Skeletal muscle cell (primary cell): ENCODE measurements around the gene PNKD.

ENCODE experiments used
- DNase-seq: peaks from one replicate; pipeline ENCODE4 v3.0.0-alpha.2; 2010; ENCODE audit warnings: low read depth
- H3K4me3 ChIP-seq: 2 replicates; pipeline ENCODE4 v1.5.1; 2011; ENCODE audit warnings: low read depth, mild to moderate bottlenecking, control low read depth, low read length, moderate library complexity

Gene PNKD, protein sequence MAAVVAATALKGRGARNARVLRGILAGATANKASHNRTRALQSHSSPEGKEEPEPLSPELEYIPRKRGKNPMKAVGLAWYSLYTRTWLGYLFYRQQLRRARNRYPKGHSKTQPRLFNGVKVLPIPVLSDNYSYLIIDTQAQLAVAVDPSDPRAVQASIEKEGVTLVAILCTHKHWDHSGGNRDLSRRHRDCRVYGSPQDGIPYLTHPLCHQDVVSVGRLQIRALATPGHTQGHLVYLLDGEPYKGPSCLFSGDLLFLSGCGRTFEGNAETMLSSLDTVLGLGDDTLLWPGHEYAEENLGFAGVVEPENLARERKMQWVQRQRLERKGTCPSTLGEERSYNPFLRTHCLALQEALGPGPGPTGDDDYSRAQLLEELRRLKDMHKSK

DNA sequence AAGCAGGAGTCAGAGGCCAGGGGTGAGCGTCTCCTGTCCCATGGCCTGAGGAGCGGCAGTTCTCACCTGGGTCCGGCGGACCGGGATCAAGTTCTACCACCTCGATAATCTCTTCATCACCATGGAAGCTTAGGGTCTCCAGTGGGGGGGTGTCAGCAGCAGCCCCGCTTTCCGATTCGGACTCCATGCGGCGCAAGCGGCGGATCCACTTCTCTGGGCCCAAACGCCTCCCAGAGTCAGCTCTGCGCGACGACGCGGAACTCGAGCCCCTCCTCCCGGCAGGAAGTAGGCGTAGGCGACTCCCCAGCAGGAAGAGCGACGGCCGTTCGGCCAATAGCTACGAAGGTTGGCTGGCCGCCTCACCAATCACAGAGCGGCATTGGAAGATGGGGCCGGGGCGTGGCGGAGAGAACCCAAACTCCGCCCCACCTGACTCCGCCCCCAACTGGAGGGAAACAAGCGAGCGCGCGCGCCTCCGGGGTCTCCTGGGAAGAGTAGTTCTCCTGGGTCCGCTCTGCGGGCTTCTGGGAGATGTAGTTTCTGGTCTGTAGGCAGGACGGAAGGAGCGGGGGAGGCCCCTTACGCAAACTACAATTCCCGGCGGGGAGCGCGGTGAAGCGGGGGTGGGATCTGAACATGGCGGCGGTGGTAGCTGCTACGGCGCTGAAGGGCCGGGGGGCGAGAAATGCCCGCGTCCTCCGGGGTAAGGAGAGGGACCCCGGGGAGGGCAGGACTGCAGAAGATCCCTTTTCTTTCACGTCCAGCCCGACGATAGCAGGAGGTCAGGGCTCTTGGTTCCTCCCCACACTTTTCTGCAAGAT lies at the start of gene PNKD, which contains the start of gene AAMP:
Gene PNKD (plus strand): TSS at position 620 of the 821 bp plus-strand sequence. CDS start 17 bp downstream, at position 637.
Gene AAMP (minus strand): TSS at position 238 of the 821 bp plus-strand sequence. CDS start 51 bp downstream, at position 187.
- peak within 1 kb of the TSS; percentile 92 for H3K4me3 ChIP-seq
- DNase-seq, result peak; percentile 98

DNA sequence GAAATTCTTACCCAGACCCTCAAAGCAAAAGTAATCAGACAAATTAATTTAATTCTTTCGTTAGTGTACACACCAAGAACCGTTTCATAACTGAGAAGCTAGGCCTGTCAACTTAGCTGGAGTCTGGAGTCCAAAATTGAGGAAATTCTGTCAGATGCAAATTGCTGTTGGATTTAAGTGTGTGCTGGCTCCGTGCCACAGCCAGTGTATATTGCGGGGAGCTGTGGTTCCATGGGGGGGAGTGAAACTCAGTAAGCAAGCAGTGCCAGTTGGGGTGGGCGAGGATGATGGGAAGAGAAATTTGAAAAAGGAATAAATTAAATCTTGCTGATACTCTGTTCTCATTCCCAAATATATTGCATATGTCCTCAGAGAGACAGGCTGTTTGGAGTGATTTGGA lies 49.3 kb upstream of the PNKD start:
- DNase-seq, result no peak
- H3K4me3 ChIP-seq, result no peak overlapping the region

DNA sequence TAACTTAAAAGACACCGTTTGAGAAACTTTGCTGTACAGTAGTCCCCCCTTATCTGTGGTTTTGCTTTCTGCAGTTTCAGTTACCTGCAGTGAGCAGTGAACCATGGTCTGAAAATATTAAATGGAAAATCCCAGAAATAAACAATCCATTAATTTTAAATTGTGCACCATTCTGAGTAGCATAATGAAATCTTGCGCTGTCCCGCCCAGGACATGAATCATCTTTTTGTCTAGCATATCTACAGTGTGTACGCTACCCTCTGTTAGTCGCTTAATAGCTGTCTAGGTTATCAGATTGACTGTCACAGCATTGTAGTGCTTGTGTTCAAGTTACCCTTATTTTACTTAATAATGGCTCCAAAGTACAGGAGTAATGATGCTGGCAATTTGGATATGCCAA lies 47.3 kb upstream of the PNKD start:
- H3K4me3 ChIP-seq, result no peak overlapping the region
- no peak for DNase-seq

DNA sequence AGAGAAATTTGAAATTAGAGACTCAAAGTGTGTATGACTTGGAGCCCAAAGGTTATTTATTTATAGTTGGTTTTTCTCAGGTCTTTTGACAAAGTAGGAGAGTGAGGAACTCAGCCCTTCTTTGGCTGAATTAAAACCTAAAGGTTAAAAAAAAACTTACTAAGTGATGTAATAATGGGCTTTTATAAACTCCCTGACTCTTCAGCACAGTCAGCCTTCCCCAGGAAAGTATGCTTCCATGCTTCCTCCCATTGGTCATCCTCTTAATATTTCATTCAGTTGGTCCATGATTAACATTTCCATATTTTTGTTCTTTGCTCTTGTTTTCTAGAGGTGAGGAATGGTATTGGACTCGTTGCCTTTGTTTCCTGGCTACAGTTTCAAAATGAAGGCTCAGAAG lies 46.1 kb upstream of the PNKD start:
- DNase-seq, result no peak
- no peak overlapping the region for H3K4me3 ChIP-seq

DNA sequence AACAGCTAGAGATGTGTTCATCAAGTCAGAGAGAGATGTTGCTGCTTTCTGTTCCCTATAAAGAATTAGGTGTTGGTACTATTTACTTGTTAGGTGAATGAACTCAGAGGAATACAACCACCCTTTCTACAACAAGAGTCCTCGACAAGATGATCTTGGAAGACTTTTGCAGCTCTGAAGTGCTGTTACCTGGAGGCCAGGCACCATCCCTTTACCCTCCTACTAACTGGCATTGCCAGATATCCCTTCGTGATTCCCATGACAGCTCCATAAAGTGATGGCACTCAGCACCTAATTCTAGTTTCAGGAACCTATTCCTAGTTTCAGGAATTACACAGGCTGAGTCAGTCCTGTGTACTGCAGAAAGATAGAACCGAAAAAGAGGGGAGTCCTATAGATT lies 43.4 kb upstream of the PNKD start:
- no peak overlapping the region for H3K4me3 ChIP-seq
- DNase-seq, result no peak

DNA sequence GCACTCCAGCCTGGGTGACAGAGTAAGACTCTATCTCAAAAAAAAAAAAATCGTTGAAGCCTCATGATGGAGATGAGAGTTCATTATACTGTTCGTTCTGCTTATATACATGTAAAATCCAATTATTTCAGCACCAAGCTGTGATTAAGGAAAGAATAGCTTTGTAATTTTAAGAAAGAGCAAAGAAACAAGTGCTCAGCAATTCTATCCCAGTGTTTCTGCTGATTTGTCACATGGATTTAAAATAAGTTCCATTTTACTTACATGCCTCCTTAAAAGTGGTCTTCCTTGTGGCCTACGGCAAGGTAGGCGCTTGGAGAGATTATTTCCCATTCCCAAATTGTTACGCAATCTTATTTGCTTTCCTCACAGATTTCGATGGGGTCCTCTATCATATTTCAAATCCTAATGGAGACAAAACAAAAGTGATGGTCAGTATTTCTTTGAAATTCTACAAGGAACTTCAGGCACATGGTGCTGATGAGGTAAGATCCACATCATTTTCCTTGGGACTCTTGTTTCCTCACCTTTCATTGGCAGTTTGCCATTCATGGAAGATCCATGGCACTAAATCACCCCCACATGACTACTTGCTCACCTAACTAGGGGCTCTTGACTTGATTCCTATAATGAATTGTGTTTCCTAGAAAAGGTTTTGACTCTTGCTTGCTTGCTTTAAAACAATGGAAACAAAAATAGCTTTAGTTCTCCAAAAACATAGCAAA lies 41.8 kb upstream of the PNKD start:
- DNase-seq, result no peak
- H3K4me3 ChIP-seq, result no peak overlapping the region

DNA sequence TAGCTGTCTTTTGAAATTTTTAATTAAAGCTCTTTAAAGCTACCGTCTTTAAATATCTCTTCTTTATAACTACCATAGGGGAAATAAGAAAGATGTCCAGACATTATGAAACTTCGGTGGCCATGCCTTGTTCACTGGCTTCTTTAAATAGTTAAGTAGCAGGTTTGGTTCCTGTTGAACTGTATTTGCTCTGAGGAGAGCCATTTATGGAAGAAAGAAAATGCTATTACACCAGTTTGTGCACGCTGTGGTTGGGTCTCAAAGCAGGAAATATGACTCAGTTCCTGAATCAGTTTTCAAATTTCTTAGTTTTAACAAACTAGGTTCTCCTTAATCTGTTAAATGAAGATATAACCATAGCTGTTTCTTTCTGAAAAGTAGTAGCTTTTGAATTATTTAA lies 41.1 kb upstream of the PNKD start:
- no peak overlapping the region for H3K4me3 ChIP-seq
- DNase-seq, result peak; percentile 54

DNA sequence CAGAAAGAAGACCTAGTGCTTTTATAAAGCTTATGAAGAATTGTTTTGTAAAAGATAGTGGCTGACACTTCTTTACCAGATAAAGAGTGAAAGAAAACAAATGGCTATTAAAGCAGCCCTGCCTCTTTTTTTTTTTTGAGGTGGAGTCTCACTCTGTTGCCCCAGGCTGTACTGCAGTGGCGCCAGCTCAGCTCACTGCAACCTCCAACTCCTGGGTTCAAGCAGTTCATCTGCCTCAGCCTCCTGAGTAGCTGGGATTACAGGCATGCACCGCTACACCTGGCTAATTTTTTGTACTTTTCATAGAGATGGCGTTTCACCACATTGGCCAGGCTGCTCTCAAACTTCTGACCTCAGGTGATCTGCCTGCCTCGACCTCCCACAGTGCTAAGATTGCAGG lies 40.5 kb upstream of the PNKD start:
- H3K4me3 ChIP-seq, result no peak overlapping the region
- DNase-seq, result no peak

DNA sequence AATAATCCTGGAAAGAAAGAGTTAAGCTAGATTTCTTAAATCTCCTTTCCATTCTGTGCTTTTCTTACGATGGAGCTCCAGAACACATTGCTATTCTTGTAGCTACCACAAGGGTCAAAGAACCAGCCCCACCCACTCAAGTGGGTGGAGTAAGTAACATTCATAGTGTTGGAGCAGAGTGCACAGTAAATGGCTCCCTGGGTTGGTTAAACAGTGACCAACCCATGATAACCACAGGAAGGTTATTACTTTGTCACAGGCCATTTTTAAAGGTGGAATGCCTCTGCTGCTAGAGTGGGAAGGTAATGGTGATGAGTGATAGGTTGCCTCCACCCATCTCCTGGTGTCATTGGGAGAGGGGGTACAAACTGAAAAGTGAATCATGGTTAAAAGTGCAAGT lies 39.4 kb upstream of the PNKD start:
- H3K4me3 ChIP-seq, result no peak overlapping the region
- DNase-seq, result no peak

DNA sequence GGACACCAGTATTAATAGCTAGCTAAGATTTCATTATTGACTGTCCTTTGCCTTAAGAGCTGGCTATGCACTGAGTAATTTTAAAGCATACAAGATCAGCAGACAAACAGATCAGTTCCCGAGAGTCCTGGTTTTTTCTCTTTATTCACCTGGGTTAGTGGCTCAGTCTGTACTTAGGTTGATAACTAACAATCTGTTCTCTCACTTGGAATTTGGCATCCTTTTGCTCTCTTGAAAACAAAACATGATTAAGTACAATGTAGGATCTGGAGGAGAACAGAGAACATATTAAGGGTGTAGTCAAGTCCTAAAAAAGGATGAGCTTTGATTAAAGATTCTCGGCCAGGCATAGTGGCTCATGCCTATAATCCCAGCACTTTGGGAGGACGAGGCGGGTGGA lies 36.8 kb upstream of the PNKD start:
- no peak for DNase-seq
- H3K4me3 ChIP-seq, result no peak overlapping the region

DNA sequence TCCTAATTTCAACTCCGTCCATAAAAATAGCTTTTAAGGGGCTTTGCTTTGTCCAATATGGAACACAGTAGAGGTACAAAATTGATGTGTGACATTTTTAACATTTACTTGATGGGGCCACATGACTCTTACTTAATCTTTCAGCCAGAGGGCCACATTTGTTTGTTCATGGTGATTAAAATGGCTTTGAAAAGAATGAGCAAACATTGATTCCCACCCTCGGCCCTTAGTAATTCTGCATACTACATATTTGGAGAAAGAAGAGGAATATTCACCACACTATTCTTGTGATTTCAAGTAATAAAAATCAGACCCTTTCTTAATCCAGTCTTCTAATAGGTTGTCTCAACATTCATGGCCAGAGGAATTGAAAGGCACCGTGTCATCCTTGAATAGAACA lies 35.8 kb upstream of the PNKD start:
- no peak for DNase-seq
- no peak overlapping the region for H3K4me3 ChIP-seq

DNA sequence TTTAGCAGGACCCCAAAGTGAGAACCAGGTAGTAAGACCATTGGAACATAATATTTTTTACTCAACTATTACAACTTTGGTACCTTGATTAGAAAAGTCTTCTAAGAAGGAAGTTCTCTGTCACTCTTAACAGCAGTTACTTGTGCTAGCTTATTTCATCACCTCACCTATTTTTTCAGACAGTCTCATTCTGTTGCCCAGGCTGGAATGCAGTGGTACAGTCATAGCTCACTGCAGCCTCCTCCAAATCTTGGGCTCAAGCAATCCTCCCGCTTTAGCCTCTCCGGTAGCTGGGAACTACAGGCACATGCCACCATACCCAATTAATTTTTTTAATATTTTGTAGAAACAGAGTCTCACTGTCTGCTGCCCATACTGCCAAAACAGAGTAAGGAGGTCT lies 35.3 kb upstream of the PNKD start:
- DNase-seq, result no peak
- H3K4me3 ChIP-seq, result no peak overlapping the region

DNA sequence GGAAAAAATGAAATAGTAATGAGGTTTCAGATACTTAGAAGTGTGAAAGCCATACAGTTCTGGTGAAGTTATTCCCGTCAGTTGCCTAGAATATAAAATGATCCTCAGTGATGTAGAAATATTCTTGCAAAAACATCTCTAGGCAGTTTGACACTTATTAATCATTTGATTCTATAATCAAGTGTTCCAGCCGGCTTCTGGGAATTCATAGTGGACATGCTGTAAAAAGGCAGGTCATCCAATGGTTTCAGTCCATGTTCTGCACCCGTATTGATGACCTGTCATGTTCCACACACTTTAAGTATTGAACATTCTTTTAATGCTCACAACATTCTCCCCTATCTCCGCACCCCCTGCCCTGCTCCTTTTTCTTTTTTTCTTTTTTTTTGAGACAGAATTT lies 33.5 kb upstream of the PNKD start:
- no peak overlapping the region for H3K4me3 ChIP-seq
- no peak for DNase-seq

DNA sequence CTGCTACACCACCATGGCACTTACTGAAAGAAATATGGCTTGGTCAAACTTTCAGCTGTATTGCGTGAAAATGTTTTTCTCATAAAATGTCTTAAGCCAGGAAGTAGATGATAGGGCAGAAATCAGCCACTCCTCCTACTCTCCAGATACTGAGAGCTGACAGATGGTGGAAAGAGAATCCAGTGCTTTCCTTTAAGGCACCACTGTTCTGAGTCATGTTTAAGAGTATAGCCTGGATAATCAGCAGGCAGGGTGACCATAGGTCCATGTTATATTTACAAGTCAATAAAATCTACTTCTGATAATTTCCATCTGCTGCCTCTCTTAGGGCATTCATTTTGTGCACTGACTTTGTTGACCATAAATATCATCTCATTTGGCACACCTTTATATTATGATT lies 31.4 kb upstream of the PNKD start:
- DNase-seq, result no peak
- no peak overlapping the region for H3K4me3 ChIP-seq

DNA sequence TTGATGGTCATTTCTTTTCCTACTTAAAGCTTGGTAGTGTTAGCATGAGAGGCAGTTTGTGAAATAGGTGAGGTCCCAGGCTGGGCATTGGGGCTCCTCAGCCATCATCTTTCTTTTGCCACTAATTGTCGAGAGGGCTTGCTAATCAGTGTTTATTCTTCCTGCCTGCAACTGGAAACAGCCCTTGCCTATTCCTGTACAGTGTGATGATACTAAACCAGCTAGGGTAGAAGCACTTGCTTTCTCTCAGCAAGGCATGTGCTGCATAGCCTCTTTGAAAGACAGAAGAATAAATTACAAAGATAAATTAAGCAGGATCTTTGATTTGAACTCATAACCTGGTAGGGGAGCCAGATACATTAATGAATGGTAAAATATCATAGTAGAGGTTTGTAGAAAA lies 26.1 kb upstream of the PNKD start:
- DNase-seq, result no peak
- H3K4me3 ChIP-seq, result no peak overlapping the region

DNA sequence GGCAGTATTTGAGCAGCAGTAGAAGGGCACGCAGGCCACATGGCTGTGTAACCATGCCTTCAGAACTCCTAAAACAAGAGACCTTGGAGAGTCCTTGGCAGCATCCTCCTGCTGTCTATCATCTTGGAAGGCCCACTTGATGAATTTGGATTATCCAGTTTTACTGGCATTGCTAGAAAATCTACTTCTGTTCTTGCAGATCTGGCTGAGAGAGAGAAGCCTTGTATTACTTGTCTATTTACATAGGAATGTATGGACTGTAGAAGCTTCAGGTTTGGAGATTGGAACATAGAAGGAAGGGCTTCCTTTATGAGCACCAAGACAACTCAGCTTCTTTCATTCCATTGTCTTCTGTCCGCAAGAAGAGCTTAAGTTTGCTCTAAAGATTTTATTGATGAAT lies 25.7 kb upstream of the PNKD start:
- no peak overlapping the region for H3K4me3 ChIP-seq

DNA sequence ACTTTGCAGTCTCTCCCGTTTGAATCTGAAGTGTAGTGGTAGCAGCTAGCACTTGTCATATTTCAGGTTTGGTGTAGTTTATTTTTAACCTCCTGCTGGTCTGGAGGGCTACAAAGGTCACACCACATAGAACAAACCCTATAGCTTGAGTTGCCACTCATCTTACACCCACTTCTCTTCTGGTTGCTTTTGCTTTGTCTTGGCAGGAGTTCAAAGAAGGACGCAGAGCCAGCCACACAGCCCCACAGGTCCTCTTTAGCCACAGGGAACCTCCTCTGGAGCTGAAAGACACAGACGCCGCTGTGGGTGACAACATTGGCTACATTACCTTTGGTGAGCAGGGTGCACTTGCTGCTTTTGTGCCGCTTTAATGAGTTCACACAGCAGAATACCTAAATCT lies 25.1 kb upstream of the PNKD start:
- no peak overlapping the region for H3K4me3 ChIP-seq
- no peak for DNase-seq

More for the DNA sequence above, 25.7 kb upstream of the PNKD start:
- no peak for DNase-seq

DNA sequence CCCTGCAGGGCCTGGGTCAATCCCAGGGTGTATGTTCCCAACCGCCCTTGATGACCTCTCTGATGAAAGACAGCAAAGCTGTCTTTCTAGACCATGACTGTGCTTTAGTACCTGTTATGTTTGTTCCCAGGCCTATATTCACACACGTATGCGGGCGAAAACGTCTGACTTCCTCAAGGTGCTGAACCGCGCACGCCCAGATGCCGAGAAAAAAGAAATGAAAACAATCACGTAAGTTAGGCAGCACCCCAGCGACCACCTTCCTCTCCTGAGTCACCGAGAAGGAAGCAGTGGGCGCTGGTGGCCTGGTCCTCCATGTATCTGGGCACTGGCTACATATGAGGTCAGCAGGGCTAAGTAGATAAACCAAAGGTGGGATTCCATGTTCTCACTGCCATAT lies 20.6 kb upstream of the PNKD start:
- no peak overlapping the region for H3K4me3 ChIP-seq
- no peak for DNase-seq

DNA sequence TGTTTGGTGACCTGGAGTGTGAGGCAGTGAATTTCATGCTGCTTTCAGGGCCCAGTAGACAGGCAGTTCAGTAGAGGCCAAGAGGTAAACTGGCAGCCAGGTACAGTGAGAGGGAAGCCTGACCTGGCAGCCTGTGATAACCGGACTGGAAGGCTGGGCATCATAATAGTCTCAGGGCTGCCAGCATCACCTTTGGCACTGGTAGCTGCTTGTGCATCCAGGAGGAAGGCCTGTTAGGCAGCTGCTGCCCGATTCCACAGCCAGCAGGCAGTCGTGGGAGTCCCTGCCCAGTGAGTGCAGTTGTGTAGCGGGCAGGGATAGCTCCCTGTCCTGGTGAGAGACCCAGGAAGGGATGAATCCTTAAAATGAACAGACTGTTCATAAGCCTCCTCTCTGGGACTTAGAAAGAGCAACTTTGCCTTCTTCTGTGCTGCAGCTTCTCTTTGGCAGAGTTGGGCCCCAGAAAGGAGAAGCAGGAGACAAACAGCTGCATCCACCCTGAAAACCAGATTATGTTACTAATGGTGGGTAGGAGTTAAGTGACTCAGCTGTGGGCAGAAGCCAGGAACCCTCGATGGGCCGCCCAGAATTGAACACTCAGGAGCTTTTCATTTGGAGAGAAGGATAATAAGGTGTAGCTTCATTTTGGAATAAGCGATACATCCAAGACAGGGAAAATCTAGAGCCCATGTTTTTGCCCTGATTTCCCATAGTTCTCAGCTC lies 17.6 kb upstream of the PNKD start:
- DNase-seq, result no peak
- H3K4me3 ChIP-seq, result no peak overlapping the region

DNA sequence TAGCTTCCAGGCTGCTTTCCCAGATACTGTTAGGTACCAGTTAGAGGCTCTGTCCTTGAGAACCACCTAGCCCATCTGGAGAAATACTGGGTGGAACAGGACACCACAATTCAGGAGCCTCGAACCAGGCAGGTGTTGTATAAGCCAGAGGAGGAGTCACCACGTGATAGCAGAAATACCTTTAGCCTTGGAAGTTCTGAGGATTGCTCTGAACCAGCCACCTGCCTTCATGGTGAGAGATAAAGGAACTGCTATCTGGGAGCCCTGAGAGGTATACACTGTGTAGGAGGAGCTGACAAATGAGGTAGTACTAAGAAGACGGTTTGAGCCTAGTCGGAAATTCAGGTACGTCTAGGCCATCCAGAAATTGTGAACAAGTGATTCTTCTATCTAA lies 17.1 kb upstream of the PNKD start:
- H3K4me3 ChIP-seq, result no peak overlapping the region
- no peak for DNase-seq
